ENCODE results near the gene SLC13A2. TPM values are rescaled to one million over a fixed set of nuclear protein-coding genes. Genes with fewer than 3 reads are reported as not detected.

Gene SLC13A2
- total RNA-seq, 1 experiment from 2014 or later: not detected

DNA sequence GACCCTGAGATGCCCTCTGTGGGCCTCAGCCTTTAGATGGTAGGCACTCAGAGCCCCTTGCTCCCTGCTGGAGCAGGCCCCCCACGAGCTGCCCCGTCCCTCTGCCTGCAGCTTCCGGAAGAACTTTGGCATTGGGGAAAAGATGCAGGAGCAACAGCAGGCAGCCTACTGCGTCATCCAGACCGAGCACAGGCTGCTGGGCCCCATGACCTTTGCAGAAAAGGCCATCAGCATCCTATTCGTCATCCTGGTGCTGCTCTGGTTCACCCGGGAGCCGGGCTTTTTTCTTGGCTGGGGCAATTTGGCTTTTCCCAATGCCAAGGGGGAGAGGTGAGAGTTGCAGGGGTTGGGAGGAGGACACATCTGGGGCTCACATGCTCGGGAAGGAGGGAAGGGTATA, 20.0 kb downstream of the SLC13A2 start:
- no TSS peak for BruUV-seq (replicated peaks)
- Histone ChIP-seq H3K36me3 (ENCODE audit: control insufficient read depth in 1 of 2, insufficient read depth in 2 of 2, low read length in 2 of 2) (no peaks in the 10 kb centered on the region), H3K27ac (ENCODE audit: low read depth, low read length) (no peak overlapping the region), H3K4me2 (ENCODE audit: low read length) (no peak overlapping the region), H3K9ac (ENCODE audit: low read length) (no peak overlapping the region), H3K79me2 (ENCODE audit: insufficient read depth, low read length) (no peaks in the 10 kb centered on the region), H3K27me3 (ENCODE audit: insufficient read depth, low read length) (no peaks in the 10 kb centered on the region), H2AFZ (ENCODE audit: low read depth, low read length, poor library complexity, severe bottlenecking) (no peak overlapping the region), H3K4me3 (replicated peaks in 1 of 2; ENCODE audit: low read depth in 1 of 2, low read length in 2 of 2) (no peak overlapping the region), H3K9me2 (ENCODE audit: insufficient read depth) (no peaks in the 10 kb centered on the region), H3K9me3 (ENCODE audit: control insufficient read depth in 1 of 2, insufficient read depth in 1 of 2, low read depth in 1 of 2, low read length in 2 of 2) (no peaks in the 10 kb centered on the region), H3K4me1 (ENCODE audit: control insufficient read depth in 1 of 2, insufficient read depth in 2 of 2, low read length in 2 of 2) (no peaks in the 10 kb centered on the region; a peak in 1 of 4 replicates), H4K20me1 (ENCODE audit: insufficient read depth) (no peaks in the 10 kb centered on the region)
- ChIA-PET POLR2A (no interaction called here), CTCF (no interaction called here), RAD21 (ENCODE audit: low non-redundant PET in 1 of 2, low total read pairs in 2 of 2, uncharacterized antibody in 2 of 2, unreplicated experiment in 2 of 2) (interaction anchor here in 1 of 2 experiments (0.5 kb wide), 1 partner anchor 47 kb away, joined by 3 read pairs; no protein-coding TSS in a partner anchor)
- intact Hi-C loops (cut with micrococcal nuclease): loop anchor here (10.0 kb wide), 1 partner anchor 181 kb away; no protein-coding TSS in a partner anchor
- ATAC-seq: no peak
- DNase-seq (ENCODE audit: low read depth, low spot score): no peak
- TF ChIP-seq EZH2 (IDR thresholded peaks at IDR 0.05) (no peak), TCF7L2 (IDR thresholded peaks at IDR 0.05; ENCODE audit: borderline replicate concordance, extremely low read depth, insufficient read depth, insufficient read length) (no peak), MAX (IDR thresholded peaks at IDR 0.05) (no peak), ZNF274 (IDR thresholded peaks at IDR 0.05; ENCODE audit: low read depth, low read length) (no peak), ATF3 (IDR thresholded peaks at IDR 0.05) (no peak), RAD21 (IDR thresholded peaks at IDR 0.05; ENCODE audit: low read depth) (no peak), CBX3 (IDR thresholded peaks at IDR 0.05; ENCODE audit: low read depth) (no peak), YY1 (IDR thresholded peaks at IDR 0.05; ENCODE audit: extremely low read depth, insufficient replicate concordance, low read depth, low read length) (no peak), EGR1 (IDR thresholded peaks at IDR 0.05; ENCODE audit: low read depth) (no peak), POLR2A (IDR thresholded peaks at IDR 0.05; ENCODE audit: borderline replicate concordance, extremely low read depth, insufficient read depth, insufficient read length) (no peak), ELF1 (IDR thresholded peaks at IDR 0.05; ENCODE audit: borderline replicate concordance, low read depth) (no peak), SP1 (IDR thresholded peaks at IDR 0.05; ENCODE audit: low read depth) (no peak), JUND (IDR thresholded peaks at IDR 0.05) (no peak), CEBPB (IDR thresholded peaks at IDR 0.05; ENCODE audit: low read depth) (no peak), FOSL1 (IDR thresholded peaks at IDR 0.05; ENCODE audit: low read depth) (no peak)
- TF ChIP-seq, protein P1, sequence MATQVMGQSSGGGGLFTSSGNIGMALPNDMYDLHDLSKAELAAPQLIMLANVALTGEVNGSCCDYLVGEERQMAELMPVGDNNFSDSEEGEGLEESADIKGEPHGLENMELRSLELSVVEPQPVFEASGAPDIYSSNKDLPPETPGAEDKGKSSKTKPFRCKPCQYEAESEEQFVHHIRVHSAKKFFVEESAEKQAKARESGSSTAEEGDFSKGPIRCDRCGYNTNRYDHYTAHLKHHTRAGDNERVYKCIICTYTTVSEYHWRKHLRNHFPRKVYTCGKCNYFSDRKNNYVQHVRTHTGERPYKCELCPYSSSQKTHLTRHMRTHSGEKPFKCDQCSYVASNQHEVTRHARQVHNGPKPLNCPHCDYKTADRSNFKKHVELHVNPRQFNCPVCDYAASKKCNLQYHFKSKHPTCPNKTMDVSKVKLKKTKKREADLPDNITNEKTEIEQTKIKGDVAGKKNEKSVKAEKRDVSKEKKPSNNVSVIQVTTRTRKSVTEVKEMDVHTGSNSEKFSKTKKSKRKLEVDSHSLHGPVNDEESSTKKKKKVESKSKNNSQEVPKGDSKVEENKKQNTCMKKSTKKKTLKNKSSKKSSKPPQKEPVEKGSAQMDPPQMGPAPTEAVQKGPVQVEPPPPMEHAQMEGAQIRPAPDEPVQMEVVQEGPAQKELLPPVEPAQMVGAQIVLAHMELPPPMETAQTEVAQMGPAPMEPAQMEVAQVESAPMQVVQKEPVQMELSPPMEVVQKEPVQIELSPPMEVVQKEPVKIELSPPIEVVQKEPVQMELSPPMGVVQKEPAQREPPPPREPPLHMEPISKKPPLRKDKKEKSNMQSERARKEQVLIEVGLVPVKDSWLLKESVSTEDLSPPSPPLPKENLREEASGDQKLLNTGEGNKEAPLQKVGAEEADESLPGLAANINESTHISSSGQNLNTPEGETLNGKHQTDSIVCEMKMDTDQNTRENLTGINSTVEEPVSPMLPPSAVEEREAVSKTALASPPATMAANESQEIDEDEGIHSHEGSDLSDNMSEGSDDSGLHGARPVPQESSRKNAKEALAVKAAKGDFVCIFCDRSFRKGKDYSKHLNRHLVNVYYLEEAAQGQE (IDR thresholded peaks at IDR 0.05; ENCODE audit: low read depth): no peak
- TF ChIP-seq, protein P2, sequence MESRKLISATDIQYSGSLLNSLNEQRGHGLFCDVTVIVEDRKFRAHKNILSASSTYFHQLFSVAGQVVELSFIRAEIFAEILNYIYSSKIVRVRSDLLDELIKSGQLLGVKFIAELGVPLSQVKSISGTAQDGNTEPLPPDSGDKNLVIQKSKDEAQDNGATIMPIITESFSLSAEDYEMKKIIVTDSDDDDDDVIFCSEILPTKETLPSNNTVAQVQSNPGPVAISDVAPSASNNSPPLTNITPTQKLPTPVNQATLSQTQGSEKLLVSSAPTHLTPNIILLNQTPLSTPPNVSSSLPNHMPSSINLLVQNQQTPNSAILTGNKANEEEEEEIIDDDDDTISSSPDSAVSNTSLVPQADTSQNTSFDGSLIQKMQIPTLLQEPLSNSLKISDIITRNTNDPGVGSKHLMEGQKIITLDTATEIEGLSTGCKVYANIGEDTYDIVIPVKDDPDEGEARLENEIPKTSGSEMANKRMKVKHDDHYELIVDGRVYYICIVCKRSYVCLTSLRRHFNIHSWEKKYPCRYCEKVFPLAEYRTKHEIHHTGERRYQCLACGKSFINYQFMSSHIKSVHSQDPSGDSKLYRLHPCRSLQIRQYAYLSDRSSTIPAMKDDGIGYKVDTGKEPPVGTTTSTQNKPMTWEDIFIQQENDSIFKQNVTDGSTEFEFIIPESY (IDR thresholded peaks at IDR 0.05; ENCODE audit: extremely low read depth, insufficient replicate concordance, low read length): no peak

Measured in HCT116 (cell line).